22Rv1 (cell line): ENCODE measurements around the gene IPCEF1.

ENCODE experiments used
- CTCF ChIP-seq: fragments of 450-650 bp; IDR thresholded peaks from 2 replicates; pipeline ENCODE4 v1.5.1; 2017; ENCODE audit warnings: mild to moderate bottlenecking
- ZFX ChIP-seq: fragments of 450-650 bp; IDR thresholded peaks from 2 replicates; pipeline ENCODE4 v1.6.1; 2017; ENCODE audit warnings: antibody characterized with exemption, borderline replicate concordance

- no peak for TF ChIP-seq CTCF
- no peak for TF ChIP-seq ZFX
Measured at GRCh38 chr6:154304191-154304590, 52.4 kb downstream of the IPCEF1 start.
